GM19099 (cell line): Measurements from ENCODE around the gene ADCY3.

ENCODE experiments used
- POLR2A ChIP-seq: IDR thresholded peaks from 3 replicates; pipeline ENCODE4 v1.6.1; 2011; ENCODE audit warnings: low read depth; ENCODE audit not compliant: insufficient read length; ENCODE audit errors: extremely low read depth

The ADCY3 gene

GRCh38 chr2:24828238-24828996, 91.6 kb downstream of the ADCY3 start:
- no peak for TF ChIP-seq POLR2A

- no peak for TF ChIP-seq POLR2A
These were observed 92.5 kb downstream of the ADCY3 start for GRCh38 chr2:24827321-24828237.

GRCh38 chr2:24826773-24827145, 93.3 kb downstream of the ADCY3 start:
- TF ChIP-seq POLR2A, result no peak

- no peak for TF ChIP-seq POLR2A
These were observed 93.9 kb downstream of the ADCY3 start for GRCh38 chr2:24825883-24826772.

- no peak for TF ChIP-seq POLR2A
These were observed 94.8 kb downstream of the ADCY3 start for GRCh38 chr2:24824966-24825882.

GRCh38 chr2:24824071-24824588, 95.9 kb downstream of the ADCY3 start:
- no peak for TF ChIP-seq POLR2A

- TF ChIP-seq POLR2A, result no peak
These were observed 97.9 kb downstream of the ADCY3 start for GRCh38 chr2:24822049-24822706.

- TF ChIP-seq POLR2A, result no peak
These were observed 98.6 kb downstream of the ADCY3 start for GRCh38 chr2:24821433-24821891.

- TF ChIP-seq POLR2A, result peak; percentile 32
These were observed 99.2 kb downstream of the ADCY3 start for GRCh38 chr2:24820598-24821432.

GRCh38 chr2:24820175-24820513, 99.9 kb downstream of the ADCY3 start:
- no peak for TF ChIP-seq POLR2A

GRCh38 chr2:24819442-24820174, 100.4 kb downstream of the ADCY3 start:
- no peak for TF ChIP-seq POLR2A

GRCh38 chr2:24818721-24819167, 101.3 kb downstream of the ADCY3 start:
- no peak for TF ChIP-seq POLR2A
